H1 (cell line): ENCODE results near the gene RNF4. TPM values are rescaled to one million over a fixed set of nuclear protein-coding genes. Genes with fewer than 3 reads are reported as not detected.
"Not testable (repeated sequence)": the region's sequence is repeated elsewhere in the genome, so short reads cannot be mapped to it uniquely, and the experiment has no call there.

Experiments used
- CTCF ChIA-PET: fragments of 300-600 bp; sonication (Branson Sonifier 250); formaldehyde crosslinking; loops from one replicate; lab custom pipeline; 2021; ENCODE audit not compliant: partially characterized antibody; lab: Charles Lee
- POLR2A ChIA-PET: fragments of 300-600 bp; sonication (Branson Sonifier 250); formaldehyde crosslinking; loops from one replicate; lab custom pipeline; 2021; ENCODE audit warnings: inconsistent platforms; ENCODE audit not compliant: partially characterized antibody; lab: Charles Lee
- DNase-seq, 2 experiments: peaks; one replicate each; pipeline versions ENCODE4 v3.0.0 to v3.0.0-alpha.2; 2010 to 2022; ENCODE audit warnings: low spot score in 2 of 2, low read depth in 1 of 2, mixed read lengths in 1 of 2
- FAIRE-seq: peaks from 2 replicates; lab custom pipeline; 2011; peaks lifted over from hg19 to GRCh38; lab: Jason Lieb, UNC
- H2AFZ ChIP-seq: 2 replicates; pipeline ENCODE4 v1.8.1; 2012; ENCODE audit warnings: low read length, inconsistent platforms
- H2AK5ac ChIP-seq: 2 replicates; pipeline ENCODE4 v1.6.1; 2013; ENCODE audit warnings: low read depth, low read length
- H2BK120ac ChIP-seq: replicated peaks from 2 replicates; pipeline ENCODE3; 2013; ENCODE audit warnings: low read depth, low read length, inconsistent platforms
- H2BK12ac ChIP-seq: 2 replicates; pipeline ENCODE4 v1.6.1; 2013; ENCODE audit warnings: low read depth, low read length
- H2BK15ac ChIP-seq: 2 replicates; pipeline ENCODE4 v1.6.1; 2013; ENCODE audit warnings: low read length
- H2BK20ac ChIP-seq: 2 replicates; pipeline ENCODE4 v1.6.1; 2013; ENCODE audit warnings: low read length
- H2BK5ac ChIP-seq: 2 replicates; pipeline ENCODE4 v1.6.1; 2013; ENCODE audit warnings: low read depth, low read length
- H3K14ac ChIP-seq: 2 replicates; pipeline ENCODE4 v1.6.1; 2013; ENCODE audit warnings: inconsistent platforms; ENCODE audit not compliant: insufficient read length
- H3K18ac ChIP-seq: 2 replicates; pipeline ENCODE4 v1.6.1; 2013; ENCODE audit warnings: low read length; ENCODE audit errors: extremely low read depth
- H3K23ac ChIP-seq: 2 replicates; pipeline ENCODE4 v1.6.1; 2013; ENCODE audit warnings: inconsistent platforms; ENCODE audit not compliant: insufficient read length
- H3K23me2 ChIP-seq: 2 replicates; pipeline ENCODE4 v1.6.1; 2013; ENCODE audit warnings: low read depth, low read length
- H3K27ac ChIP-seq: 2 replicates; pipeline ENCODE4 v1.6.1; 2011; ENCODE audit warnings: low read depth, low read length, inconsistent platforms
- H3K27me3 ChIP-seq, 4 experiments: replicated peaks in 1 of 4; 1 replicate in 1 of 4; 2 replicates in 3 of 4; pipeline versions ENCODE4 v1.6.1 to v1.8.1; 2011 to 2013; ENCODE audit warnings: low read length in 3 of 4, mild to moderate bottlenecking in 3 of 4, inconsistent platforms in 2 of 4, mixed read lengths in 2 of 4, moderate library complexity in 1 of 4; ENCODE audit not compliant: control insufficient read depth in 3 of 4, insufficient read depth in 3 of 4; ENCODE audit errors: extremely low read depth in 1 of 4
- H3K36me3 ChIP-seq, 4 experiments: 2 replicates each; pipeline versions ENCODE4 v1.6.1 to v1.8.1; 2011 to 2013; ENCODE audit warnings: mild to moderate bottlenecking in 4 of 4, low read length in 3 of 4, moderate library complexity in 2 of 4, control low read depth in 1 of 4, inconsistent platforms in 1 of 4; ENCODE audit not compliant: insufficient read depth in 4 of 4, control insufficient read depth in 2 of 4
- H3K4ac ChIP-seq: replicated peaks from 2 replicates; pipeline ENCODE3; 2013; ENCODE audit warnings: low read length, low read depth, mixed read lengths, inconsistent platforms; ENCODE audit not compliant: insufficient read length
- H3K4me1 ChIP-seq, 4 experiments: replicated peaks in 1 of 4; 1 replicate in 1 of 4; 2 replicates in 3 of 4; pipeline versions ENCODE4 v1.6.1 to v1.8.1; 2011 to 2013; ENCODE audit warnings: low read length in 3 of 4, inconsistent platforms in 2 of 4, mixed read lengths in 1 of 4; ENCODE audit not compliant: insufficient read depth in 4 of 4, control insufficient read depth in 3 of 4
- H3K4me2 ChIP-seq, 2 experiments: 2 replicates each; pipeline versions ENCODE4 v1.6.1 to v1.8.1; 2011 to 2013; ENCODE audit warnings: low read depth in 2 of 2, low read length in 2 of 2, control low read depth in 1 of 2, inconsistent platforms in 1 of 2, mild to moderate bottlenecking in 1 of 2; ENCODE audit not compliant: insufficient read depth in 1 of 2
- H3K4me3 ChIP-seq, 4 experiments: fragments of 200-600, 300-600 bp in 1 of 4; sonication (generic), shearing (Covaris generic), sonication (Bioruptor Twin) in 1 of 4; 2 replicates each; pipeline versions ENCODE4 v1.5.1 to v1.8.1; 2011 to 2016; ENCODE audit warnings: low read length in 4 of 4, low read depth in 3 of 4, control low read depth in 2 of 4, inconsistent platforms in 2 of 4, mild to moderate bottlenecking in 2 of 4, mixed read lengths in 1 of 4, moderate library complexity in 1 of 4; ENCODE audit not compliant: insufficient read depth in 2 of 4; ENCODE audit errors: extremely low read depth in 1 of 4
- H3K56ac ChIP-seq: replicated peaks from 2 replicates; pipeline ENCODE3; 2013; ENCODE audit warnings: low read depth, mild to moderate bottlenecking, mixed read lengths, low read length, inconsistent platforms; ENCODE audit not compliant: insufficient read length
- H3K79me1 ChIP-seq: 2 replicates; pipeline ENCODE4 v1.6.1; 2013; ENCODE audit warnings: low read depth, low read length, control low read depth
- H3K79me2 ChIP-seq, 2 experiments: 2 replicates each; pipeline versions ENCODE4 v1.6.1 to v1.8.1; 2012 to 2013; ENCODE audit warnings: low read length in 2 of 2, mild to moderate bottlenecking in 2 of 2, inconsistent platforms in 1 of 2; ENCODE audit not compliant: insufficient read depth in 2 of 2, control insufficient read depth in 1 of 2
- H3K9ac ChIP-seq, 4 experiments: replicated peaks in 1 of 4; 1 replicate in 1 of 4; 2 replicates in 3 of 4; pipeline versions ENCODE4 v1.6.1 to v1.8.1; 2011 to 2013; ENCODE audit warnings: low read depth in 3 of 4, low read length in 3 of 4, control low read depth in 2 of 4, mild to moderate bottlenecking in 2 of 4, moderate library complexity in 2 of 4, inconsistent platforms in 1 of 4; ENCODE audit errors: extremely low read depth in 1 of 4
- H3K9me3 ChIP-seq, 2 experiments: 2 replicates each; pipeline versions ENCODE4 v1.6.1 to v1.8.1; 2012 to 2013; ENCODE audit warnings: mild to moderate bottlenecking in 2 of 2, moderate library complexity in 2 of 2, control low read depth in 1 of 2, inconsistent platforms in 1 of 2, low read depth in 1 of 2, low read length in 1 of 2, mixed read lengths in 1 of 2; ENCODE audit not compliant: insufficient read depth in 2 of 2
- H4K20me1 ChIP-seq, 2 experiments: replicated peaks in 1 of 2; 2 replicates each; pipeline versions ENCODE3 to v1.8.1; 2011 to 2013; ENCODE audit warnings: inconsistent platforms in 2 of 2, low read length in 2 of 2, mild to moderate bottlenecking in 1 of 2; ENCODE audit not compliant: insufficient read depth in 2 of 2, control insufficient read depth in 1 of 2
- H4K5ac ChIP-seq: 2 replicates; pipeline ENCODE4 v1.6.1; 2013; ENCODE audit warnings: low read length, low read depth, mixed read lengths, inconsistent platforms; ENCODE audit not compliant: insufficient read length
- H4K8ac ChIP-seq: 2 replicates; pipeline ENCODE4 v1.8.0; 2013; ENCODE audit warnings: mild to moderate bottlenecking, moderate library complexity, low read length, inconsistent platforms; ENCODE audit not compliant: insufficient read depth; ENCODE audit errors: extremely low read depth
- H4K91ac ChIP-seq: replicated peaks from 2 replicates; pipeline ENCODE3; 2013; ENCODE audit warnings: low read length, mixed read lengths, inconsistent platforms; ENCODE audit not compliant: insufficient read length
- WGBS, 2 experiments: shearing (Covaris generic) in 1 of 2; methylation state at CpG; one replicate each; pipeline versions ENCODE4 v1.1.6 to v1.1.7; 2013 to 2015; ENCODE audit warnings: low lambda C conversion rate in 2 of 2, mixed read lengths in 2 of 2, inconsistent platforms in 1 of 2, low coverage in 1 of 2, missing lambda C conversion rate in 1 of 2; ENCODE audit not compliant: insufficient replicate concordance in 2 of 2, insufficient coverage in 1 of 2, insufficient read length in 1 of 2; ENCODE audit errors: extremely low coverage in 1 of 2, missing lambda C conversion rate in 1 of 2; 5-methylcytosine and 5-hydroxymethylcytosine counted together
- polyA plus RNA-seq, 7 experiments: library from polyadenylated mRNA; depleted of rRNA in 3 of 7; stranded (reverse) in 5 of 7; unstranded in 2 of 7; fragments of >200 nt in 5 of 7; fragments of 200-250 nt in 2 of 7; gene quantifications; 1 replicate in 5 of 7; 2 replicates in 1 of 7; 4 replicates in 1 of 7; pipeline versions ENCODE4 v1.2.1 to v1.2.3, GENCODE V29; 2011 to 2013; ENCODE audit warnings: missing spikeins in 2 of 7, mixed read lengths in 2 of 7
- total RNA-seq: library from RNA; stranded (reverse); fragmentation: NEBNext Ultra II Directional; extraction: Animal tissue kit (Norgen Biotek cat#: 25700); gene quantifications from 2 replicates; pipeline ENCODE4 v1.2.1, GENCODE V29; 2021

Gene RNF4
- total and polyA plus RNA-seq, 2 of the 8 experiments (the other 6 are each of a cell fraction or from before 2014, with no cell fraction given), result 68.2 to 78.9 TPM

DNA sequence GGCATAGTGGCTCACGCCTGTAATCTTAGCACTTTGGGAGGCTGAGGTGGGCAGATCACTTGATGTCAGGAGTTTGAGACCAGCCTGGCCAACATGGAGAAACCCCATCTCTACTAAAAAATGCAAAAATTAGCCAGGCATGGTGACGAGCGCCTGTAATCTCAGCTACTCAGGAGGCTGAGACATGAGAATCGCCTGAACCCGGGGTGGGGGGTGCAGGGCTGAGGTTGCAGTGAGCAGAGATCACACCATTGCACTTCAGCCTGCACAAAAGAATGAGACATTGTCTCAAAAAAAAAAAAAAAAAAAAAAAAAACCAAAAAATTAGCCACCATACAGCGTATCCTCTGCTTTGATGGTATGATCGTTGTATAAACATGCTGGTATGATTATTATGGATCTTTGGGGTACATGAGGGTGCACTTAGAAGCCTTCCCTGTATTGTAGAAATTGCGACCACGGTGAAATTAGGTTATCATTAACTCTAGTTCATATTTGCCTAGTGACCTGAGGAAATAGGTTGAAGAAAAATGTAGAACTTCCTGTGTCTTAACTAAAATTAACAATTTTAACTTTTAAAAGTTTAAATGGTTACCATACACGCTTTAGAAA, 74.8 kb downstream of the RNF4 start:
- not testable (repeated sequence) for H4K8ac ChIP-seq, H3K14ac ChIP-seq, H3K4me2 ChIP-seq, H3K23ac ChIP-seq, H2BK12ac ChIP-seq, H2BK5ac ChIP-seq, H3K56ac ChIP-seq, H3K18ac ChIP-seq, H3K27me3 ChIP-seq, DNase-seq, H3K79me1 ChIP-seq, H3K36me3 ChIP-seq, H2BK15ac ChIP-seq, H3K4me3 ChIP-seq, H2BK20ac ChIP-seq, H2AK5ac ChIP-seq, H3K9me3 ChIP-seq, H2BK120ac ChIP-seq, H3K4ac ChIP-seq, H3K9ac ChIP-seq, H3K4me1 ChIP-seq, H4K5ac ChIP-seq, H4K91ac ChIP-seq, FAIRE-seq, H3K27ac ChIP-seq, H3K23me2 ChIP-seq, H2AFZ ChIP-seq
- peaks cover 4 to 11% of the 10 kb centered on the region in 2 experiments for H4K20me1 ChIP-seq
- WGBS, 2 experiments, result 94% methylated on average over 10 of the region's 10 CpGs; no CpG with 5 or more reads in 1 of the 2 experiments
- ChIA-PET POLR2A (interaction anchor here (0.9 kb wide), 1 partner anchor 81 kb away, joined by 3 read pairs; no protein-coding TSS in a partner anchor), CTCF (interaction anchor here (1.2 kb wide), 1 partner anchor 33 kb away, joined by 3 read pairs; no protein-coding TSS in a partner anchor)
- peaks cover 40 to 98% of the 10 kb centered on the region in 2 experiments for H3K79me2 ChIP-seq
